NCI-H1694 treated with DMSO at 0.1 percent for 48 hours (cell line): ENCODE measurements around the gene AKR1E2.

Experiments
- DNase-seq: peaks from one replicate; lab custom pipeline; 2025; lab: John Stamatoyannopoulos, UW

Gene AKR1E2

DNA sequence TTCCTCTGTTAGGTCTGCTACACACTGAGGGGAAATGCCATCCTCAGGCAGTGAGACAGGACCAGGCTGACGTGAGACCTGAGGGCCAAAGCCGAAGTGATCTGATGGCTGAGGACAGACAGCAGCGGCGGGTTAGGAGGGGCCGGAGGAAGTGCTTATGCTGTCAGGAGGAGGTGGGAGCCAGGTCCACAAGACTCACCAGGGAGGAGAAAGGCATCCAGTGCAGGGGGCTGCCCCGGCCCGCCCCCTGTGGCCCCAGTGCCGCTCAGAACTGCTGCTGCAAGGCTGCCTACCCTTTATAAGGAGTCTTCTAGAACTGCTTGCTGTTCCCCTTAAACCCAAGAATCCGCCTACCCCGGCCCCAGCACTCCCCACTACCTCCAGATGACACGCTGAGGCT is 19.8 kb downstream of the AKR1E2 start:
- no peak for DNase-seq

- DNase-seq, result no peak
These were observed 20.8 kb downstream of the AKR1E2 start for GRCh38 chr10:4846775-4847174.

DNA sequence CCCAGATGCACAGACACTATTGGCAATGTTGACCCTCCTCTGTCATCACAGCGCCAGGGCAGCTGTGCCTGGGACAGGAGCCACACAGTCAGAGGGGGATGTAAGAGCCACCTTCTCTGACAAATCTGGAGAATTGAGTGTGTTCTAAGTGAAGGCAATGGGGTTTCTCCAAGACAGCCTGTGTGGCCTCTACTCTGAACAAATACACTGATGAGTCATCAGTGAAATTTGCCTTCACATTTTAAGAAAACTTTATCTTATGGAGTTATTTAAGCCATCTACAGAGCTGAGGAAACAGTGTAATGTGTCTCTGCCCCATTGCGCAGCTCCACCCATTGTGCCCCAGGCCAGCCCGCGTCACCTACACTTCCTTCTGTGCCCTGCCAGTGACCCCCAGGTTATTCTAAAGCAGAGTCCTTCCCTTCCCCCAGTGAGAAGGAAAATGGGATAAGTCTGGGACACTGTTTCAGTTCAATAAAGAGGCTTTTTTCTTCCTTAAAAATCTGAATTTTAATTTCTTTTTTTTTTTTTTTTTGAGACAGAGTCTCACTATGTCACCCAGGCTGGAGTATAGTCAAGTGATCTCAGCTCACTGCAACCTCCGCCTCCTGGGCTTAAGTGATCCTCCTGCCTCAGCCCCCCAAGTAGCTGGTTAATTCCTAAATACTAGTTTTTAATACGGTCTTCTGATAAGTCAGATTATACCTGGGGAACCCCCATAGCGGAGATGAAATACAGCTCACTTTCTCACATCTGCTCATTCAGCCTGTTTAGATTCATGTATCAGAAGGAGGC is 21.8 kb downstream of the AKR1E2 start:
- DNase-seq, result no peak

DNA sequence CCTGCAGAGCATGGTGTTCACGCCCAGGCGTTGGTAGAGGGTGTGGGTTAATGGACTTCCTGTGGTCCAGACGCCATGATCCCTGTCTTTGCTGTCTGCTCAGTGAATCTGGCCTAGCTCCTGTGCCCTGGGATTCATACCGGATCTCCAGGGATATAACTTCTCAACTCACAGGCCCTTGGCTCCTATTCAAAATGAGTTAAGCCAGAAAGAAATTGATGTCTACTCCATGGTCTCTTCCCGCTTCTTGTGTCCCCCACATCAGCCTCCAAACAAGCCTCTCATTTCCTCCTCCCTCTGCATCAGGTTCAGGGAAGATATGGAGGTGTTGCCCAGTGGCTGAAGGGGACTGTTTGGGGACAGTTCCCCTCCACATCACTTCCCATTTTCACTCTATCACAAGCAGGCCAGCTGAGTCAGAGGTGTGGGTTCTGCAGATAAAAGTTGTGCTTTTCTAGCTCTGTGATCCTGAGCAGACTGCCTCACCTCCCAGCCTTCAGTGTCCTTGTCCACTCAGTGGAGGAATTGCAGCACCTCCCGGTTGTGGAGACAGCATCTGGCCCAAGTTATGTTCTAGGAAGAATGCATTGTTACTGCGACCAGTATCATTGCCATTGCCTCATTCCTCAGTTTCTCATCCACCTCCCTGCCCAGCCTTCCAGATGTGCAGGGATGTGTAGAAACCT is 22.5 kb downstream of the AKR1E2 start:
- no peak for DNase-seq

DNA sequence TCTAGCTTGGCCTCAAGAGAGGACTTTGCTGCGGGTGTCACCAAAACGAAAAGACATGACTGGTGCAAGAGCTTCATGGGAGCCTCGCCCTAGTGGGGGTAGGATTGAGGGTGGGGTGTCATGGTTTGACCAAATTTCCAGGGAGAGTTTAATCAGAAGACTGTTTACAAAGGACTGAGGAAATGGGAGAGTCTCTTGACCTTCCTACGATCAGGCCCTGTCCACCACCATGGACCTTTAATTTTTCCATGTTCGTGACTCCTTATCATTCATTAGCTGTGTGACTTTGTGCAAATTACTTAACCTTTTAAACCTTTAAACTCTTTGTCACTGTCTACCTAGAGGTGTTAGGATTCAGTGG is 23.0 kb downstream of the AKR1E2 start:
- no peak for DNase-seq

DNA sequence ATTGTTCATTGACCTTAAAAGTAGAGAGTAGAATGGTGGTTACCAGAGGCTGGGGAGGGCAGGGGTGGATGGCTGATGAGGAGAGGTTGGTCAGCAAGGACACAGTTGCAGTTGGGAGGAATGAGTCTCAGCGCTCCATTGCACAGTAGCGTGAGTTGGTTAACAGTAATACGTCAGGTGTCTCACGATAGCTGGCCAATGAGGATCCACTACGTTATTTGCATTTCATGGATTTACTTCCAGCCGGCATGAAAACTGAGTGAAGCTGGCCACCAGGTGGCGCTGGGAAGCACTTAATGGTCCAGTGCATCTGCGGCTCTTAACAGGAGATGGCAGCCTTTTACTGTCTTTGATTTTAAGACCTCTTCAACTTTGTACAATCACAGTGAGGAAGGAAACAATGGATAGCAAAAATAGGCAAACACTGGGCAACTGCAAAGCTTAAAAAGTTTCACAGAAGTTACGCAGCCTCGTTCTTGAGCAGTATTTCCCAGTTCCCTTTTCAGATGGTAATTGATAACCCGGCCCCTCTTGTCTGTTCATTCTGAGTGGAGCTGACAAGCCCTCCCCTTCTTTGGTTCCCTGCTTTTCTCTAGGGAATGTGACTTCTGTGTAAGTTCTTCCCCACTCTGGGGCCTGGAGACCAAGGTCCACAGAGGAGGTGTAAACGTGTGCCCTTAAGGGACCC is 23.7 kb downstream of the AKR1E2 start:
- DNase-seq, result peak; percentile 19

DNA sequence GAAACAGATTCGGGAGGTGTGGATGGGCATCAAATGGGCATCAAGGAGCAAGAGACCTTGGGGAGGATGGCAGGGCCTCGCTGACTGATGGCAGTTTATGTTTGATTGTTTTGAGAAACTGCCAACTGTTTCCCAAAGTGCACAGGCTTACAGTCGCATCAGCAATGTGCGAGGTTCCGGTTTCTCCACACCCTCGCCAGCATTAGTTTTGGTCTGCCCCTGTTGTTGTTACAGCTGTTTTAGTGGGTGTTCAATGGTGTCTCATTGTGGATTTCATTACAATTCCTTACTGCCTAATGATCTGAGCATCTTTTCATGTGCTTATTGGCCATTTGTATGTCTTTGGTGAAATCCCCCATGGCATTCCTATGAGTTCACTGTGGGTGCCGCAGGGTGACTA is 24.4 kb downstream of the AKR1E2 start:
- no peak for DNase-seq

DNA sequence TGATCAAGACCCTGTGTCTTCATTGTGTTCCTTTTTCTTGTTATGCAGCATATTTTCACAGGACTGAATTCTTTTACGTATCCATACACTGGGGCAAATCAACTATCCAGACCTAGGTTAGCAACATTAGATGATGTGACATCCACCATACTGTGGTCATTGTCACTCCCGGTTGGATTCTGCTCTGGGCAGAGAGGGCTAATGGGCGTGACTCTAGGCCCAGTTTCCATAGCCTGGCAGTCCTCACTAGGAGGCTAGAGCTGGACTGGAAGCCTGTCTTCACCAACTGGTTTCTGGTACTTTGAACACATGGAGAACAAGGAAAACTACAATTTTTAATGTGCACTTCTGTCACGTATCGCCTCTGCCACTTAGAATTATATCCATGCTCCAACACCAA is 25.2 kb downstream of the AKR1E2 start:
- no peak for DNase-seq

GRCh38 chr10:4851846-4852245 is 25.8 kb downstream of the AKR1E2 start:
- DNase-seq, result no peak

- DNase-seq, result no peak
These were observed 40.1 kb downstream of the AKR1E2 start for GRCh38 chr10:4865945-4866661.

- DNase-seq, result no peak
These were observed 41.1 kb downstream of the AKR1E2 start for GRCh38 chr10:4867109-4867519.

GRCh38 chr10:4867520-4868356 is 41.7 kb downstream of the AKR1E2 start:
- no peak for DNase-seq

DNA sequence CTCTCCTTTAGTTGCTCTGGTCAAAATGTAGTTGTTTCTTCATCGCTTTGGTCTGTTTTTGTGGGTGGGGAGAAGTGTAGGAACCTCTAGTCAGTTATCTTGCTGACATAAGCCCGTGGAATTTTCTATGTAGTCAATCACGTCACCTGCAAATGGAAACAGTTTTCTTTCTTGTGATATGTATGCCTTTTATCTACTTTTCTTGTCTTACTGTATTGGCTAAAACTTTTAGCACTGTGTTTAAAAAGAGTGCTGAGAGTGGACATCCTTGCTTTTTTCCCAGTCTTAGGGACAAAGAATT is 42.3 kb downstream of the AKR1E2 start:
- no peak for DNase-seq

- no peak for DNase-seq
These were observed 56.7 kb downstream of the AKR1E2 start for GRCh38 chr10:4882704-4883078.

- no peak for DNase-seq
These were observed 57.2 kb downstream of the AKR1E2 start for GRCh38 chr10:4883079-4883739.

DNA sequence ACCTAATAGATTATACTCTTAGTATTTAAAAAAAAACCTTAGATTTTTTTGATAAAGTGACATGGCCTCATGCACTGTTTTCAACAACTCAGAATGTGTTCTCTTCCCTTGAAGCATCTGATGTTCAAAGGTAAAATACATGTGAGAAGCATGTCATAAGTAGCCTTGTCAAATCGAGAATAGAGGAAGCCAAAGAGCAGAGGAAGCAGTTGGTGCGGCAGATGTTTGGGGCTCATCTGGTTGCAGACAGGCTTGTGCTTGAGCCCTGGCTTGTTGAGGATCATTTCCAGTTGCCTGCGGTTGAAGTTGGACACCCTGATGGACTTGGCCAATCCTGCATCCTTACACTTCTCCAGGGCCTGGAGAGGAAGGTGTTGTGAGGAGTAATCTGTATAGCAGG is 59.2 kb downstream of the AKR1E2 start:
- DNase-seq, result no peak

DNA sequence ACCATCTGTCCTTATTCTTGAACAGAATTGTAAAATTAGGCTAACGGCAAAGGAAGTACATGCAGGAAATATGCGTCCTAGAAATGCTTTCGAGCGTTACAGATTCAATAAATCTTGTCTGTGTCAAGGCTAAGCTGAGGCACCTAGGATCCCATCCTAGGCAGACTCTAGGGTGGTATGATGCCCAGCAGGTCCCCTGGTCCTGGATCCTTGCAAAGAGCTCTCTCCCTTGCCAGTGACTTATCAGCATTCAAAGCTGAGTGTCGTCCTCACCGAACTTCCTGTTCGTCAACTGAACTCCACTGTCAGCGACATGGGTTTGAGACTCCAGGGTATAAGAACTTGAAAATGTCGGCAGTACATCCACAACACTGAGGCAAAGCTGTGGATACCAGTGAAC is 61.5 kb downstream of the AKR1E2 start:
- no peak for DNase-seq

DNA sequence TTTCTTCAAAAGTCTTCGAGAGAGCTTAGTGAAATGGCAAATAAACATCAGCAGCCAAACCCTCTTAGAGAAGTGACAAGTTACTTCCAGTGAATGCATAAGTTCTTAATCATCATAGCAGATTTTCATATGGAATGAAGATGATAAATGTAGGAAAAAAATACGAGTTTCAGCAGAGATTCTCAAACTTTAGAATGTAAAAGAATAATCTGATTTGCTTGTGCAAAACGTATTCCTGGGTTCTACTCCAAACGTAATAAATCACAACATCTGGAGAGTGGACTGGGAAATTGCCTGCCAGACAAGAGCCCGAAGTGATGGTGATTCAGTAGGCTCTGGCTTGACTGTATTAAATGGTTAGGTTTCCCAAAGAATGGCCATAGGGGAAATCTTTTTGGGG is 62.2 kb downstream of the AKR1E2 start:
- no peak for DNase-seq

DNA sequence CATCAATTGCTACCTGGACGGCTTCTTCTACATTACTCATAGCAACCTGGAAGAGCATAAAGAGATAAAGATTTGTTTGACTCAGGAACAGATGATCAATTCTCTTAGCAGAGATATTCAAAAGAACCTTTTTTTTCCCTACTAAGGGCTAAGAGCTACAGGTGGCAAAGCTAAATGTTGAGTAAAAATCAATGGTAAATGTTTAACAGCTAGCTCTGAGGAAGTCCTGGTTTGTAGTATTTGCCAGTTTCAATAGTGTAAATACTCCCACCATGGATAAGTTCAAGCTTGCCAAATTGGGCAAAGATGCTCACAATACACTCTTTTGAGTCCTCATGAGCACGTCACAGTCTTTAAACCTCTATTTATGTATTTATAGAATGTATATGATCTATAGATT is 64.0 kb downstream of the AKR1E2 start:
- no peak for DNase-seq

- no peak for DNase-seq
These were observed 66.7 kb downstream of the AKR1E2 start for GRCh38 chr10:4892681-4893080.

GRCh38 chr10:4894335-4894734 is 68.3 kb downstream of the AKR1E2 start:
- no peak for DNase-seq
